Measurements from ENCODE around the gene C6orf15. TPM values are rescaled to one million over a fixed set of nuclear protein-coding genes. Genes with fewer than 3 reads are reported as not detected.

Gene C6orf15
- total RNA-seq, 1 donor, result not detected

GRCh38 chr6:31114970-31115849 is 2.8 kb upstream of the C6orf15 start:
- Histone ChIP-seq H3K27me3 (ENCODE audit: insufficient read depth, low read length) (peaks cover 16% of the 10 kb centered on the region), H3K4me1 (ENCODE audit: insufficient read depth, low read length) (peaks cover 18% of the 10 kb centered on the region), H3K4me3 (ENCODE audit: insufficient read depth, low read length) (peak overlapping the region; percentile 51), H3K36me3 (ENCODE audit: insufficient read depth, low read length) (no peaks in the 10 kb centered on the region), H4K20me1 (ENCODE audit: insufficient read depth, low read length) (no peaks in the 10 kb centered on the region), H2AFZ (ENCODE audit: low read length) (peak overlapping the region; percentile 49), H3K79me2 (ENCODE audit: insufficient read depth, low read length) (no peaks in the 10 kb centered on the region), H3K4me2 (ENCODE audit: insufficient read depth, low read length) (peak overlapping the region; percentile 64), H3K9me3 (ENCODE audit: low read depth, low read length) (no peaks in the 10 kb centered on the region), H3K27ac (ENCODE audit: low read depth, low read length) (peak overlapping the region; percentile 43)
- DNase-seq (ENCODE audit: insufficient read length, low spot score, missing footprints), result peak; percentile 52
- no peak for TF ChIP-seq CTCF (IDR thresholded peaks at IDR 0.05; ENCODE audit: extremely low read depth, low read depth, low read length)

DNA sequence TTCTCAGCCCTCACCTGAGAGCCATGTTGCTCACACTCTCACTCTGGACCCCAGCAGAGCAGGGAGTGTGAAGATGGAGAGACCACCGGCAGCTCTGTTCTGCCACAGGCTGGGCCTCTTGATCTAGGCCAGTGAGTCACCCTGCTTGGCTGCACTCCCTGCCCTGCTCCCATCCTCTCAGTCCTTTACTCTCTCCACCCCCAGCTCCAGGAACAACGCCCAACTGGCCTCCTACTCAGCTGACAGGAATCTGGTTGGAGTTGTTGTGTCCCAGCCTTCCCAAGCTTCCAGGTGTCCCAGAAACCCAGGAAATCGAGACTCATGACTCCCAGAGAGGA is 2.1 kb upstream of the C6orf15 start, which contains the start of gene PSORS1C1:
Gene PSORS1C1, plus strand, starts transcription at position 260 of the 338 bp plus-strand sequence. CDS start 14,833 bp downstream, outside the sequence.
- peaks cover 18% of the 10 kb centered on the region for H3K4me1 ChIP-seq (ENCODE audit: insufficient read depth, low read length)
- H3K9me3 ChIP-seq (ENCODE audit: low read depth, low read length), result no peaks in the 10 kb centered on the region
- no peaks in the 10 kb centered on the region for H4K20me1 ChIP-seq (ENCODE audit: insufficient read depth, low read length)
- peaks cover 23% of the 10 kb centered on the region for H3K27me3 ChIP-seq (ENCODE audit: insufficient read depth, low read length)
- peak; percentile 97 for DNase-seq (ENCODE audit: insufficient read length, low spot score, missing footprints)
- peak within 1 kb of the TSS; percentile 64 for H3K4me2 ChIP-seq (ENCODE audit: insufficient read depth, low read length)
- H3K27ac ChIP-seq (ENCODE audit: low read depth, low read length), result peak within 1 kb of the TSS; percentile 43
- peak within 1 kb of the TSS; percentile 49 for H2AFZ ChIP-seq (ENCODE audit: low read length)
- peak within 1 kb of the TSS; percentile 51 for H3K4me3 ChIP-seq (ENCODE audit: insufficient read depth, low read length)
- no peaks in the 10 kb centered on the region for H3K79me2 ChIP-seq (ENCODE audit: insufficient read depth, low read length)
- no peak for TF ChIP-seq CTCF (IDR thresholded peaks at IDR 0.05; ENCODE audit: extremely low read depth, low read depth, low read length)
- H3K36me3 ChIP-seq (ENCODE audit: insufficient read depth, low read length), result no peaks in the 10 kb centered on the region

- TF ChIP-seq CTCF (IDR thresholded peaks at IDR 0.05; ENCODE audit: extremely low read depth, low read depth, low read length), result no peak
- peak; percentile 81 for DNase-seq (ENCODE audit: insufficient read length, low spot score, missing footprints)
- Histone ChIP-seq H3K27ac (ENCODE audit: low read depth, low read length) (no peak overlapping the region), H3K4me1 (ENCODE audit: insufficient read depth, low read length) (peaks cover 18% of the 10 kb centered on the region), H3K36me3 (ENCODE audit: insufficient read depth, low read length) (no peaks in the 10 kb centered on the region), H4K20me1 (ENCODE audit: insufficient read depth, low read length) (no peaks in the 10 kb centered on the region), H3K27me3 (ENCODE audit: insufficient read depth, low read length) (peaks cover 24% of the 10 kb centered on the region), H3K9me3 (ENCODE audit: low read depth, low read length) (no peaks in the 10 kb centered on the region), H3K79me2 (ENCODE audit: insufficient read depth, low read length) (no peaks in the 10 kb centered on the region), H3K4me2 (ENCODE audit: insufficient read depth, low read length) (peak overlapping the region; percentile 64), H2AFZ (ENCODE audit: low read length) (peak overlapping the region; percentile 49), H3K4me3 (ENCODE audit: insufficient read depth, low read length) (no peak overlapping the region)
These were observed 1.6 kb upstream of the C6orf15 start for GRCh38 chr6:31113861-31114540.

DNA sequence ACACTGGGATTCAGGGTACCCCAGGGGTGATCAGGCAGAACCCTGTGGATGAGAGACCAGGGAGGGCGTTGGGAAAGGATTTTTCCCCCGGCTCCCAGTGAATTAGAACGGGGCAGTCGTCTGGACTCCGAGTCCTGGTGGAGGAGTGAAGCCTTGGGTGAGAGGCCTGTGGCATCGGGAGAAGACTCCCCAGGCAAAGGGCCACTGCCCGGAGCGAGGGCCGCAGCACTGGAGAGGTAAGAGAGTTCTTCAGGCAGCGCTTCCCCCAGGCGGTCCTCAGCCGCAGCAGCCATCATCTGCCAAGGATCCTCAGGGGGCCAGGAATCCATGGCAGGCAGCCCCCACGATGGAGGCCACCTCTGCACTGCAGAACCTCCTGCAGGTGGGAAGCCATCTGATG is 663 bp downstream of the C6orf15 start:
- H3K79me2 ChIP-seq (ENCODE audit: insufficient read depth, low read length), result no peaks in the 10 kb centered on the region
- no peak overlapping the region for H2AFZ ChIP-seq (ENCODE audit: low read length)
- no peak overlapping the region for H3K4me3 ChIP-seq (ENCODE audit: insufficient read depth, low read length)
- H3K4me2 ChIP-seq (ENCODE audit: insufficient read depth, low read length), result no peak overlapping the region
- no peaks in the 10 kb centered on the region for H4K20me1 ChIP-seq (ENCODE audit: insufficient read depth, low read length)
- no peaks in the 10 kb centered on the region for H3K36me3 ChIP-seq (ENCODE audit: insufficient read depth, low read length)
- H3K4me1 ChIP-seq (ENCODE audit: insufficient read depth, low read length), result peaks cover 18% of the 10 kb centered on the region
- no peak for TF ChIP-seq CTCF (IDR thresholded peaks at IDR 0.05; ENCODE audit: extremely low read depth, low read depth, low read length)
- H3K27ac ChIP-seq (ENCODE audit: low read depth, low read length), result no peak overlapping the region
- peak; percentile 21 for DNase-seq (ENCODE audit: insufficient read length, low spot score, missing footprints)
- peaks cover 34% of the 10 kb centered on the region for H3K27me3 ChIP-seq (ENCODE audit: insufficient read depth, low read length)
- H3K9me3 ChIP-seq (ENCODE audit: low read depth, low read length), result no peaks in the 10 kb centered on the region
